HG02973 (cell line): ENCODE measurements around the gene APBB2.
"Not testable (repeated sequence)": the region's sequence is repeated elsewhere in the genome, so short reads cannot be mapped to it uniquely, and the experiment has no call there.

ENCODE experiments used
- ATAC-seq: cut with Tn5 transposase; IDR thresholded peaks from one replicate; pipeline ENCODE4 v1.9.1; 2021; ENCODE audit warnings: moderate library complexity; ENCODE audit not compliant: unreplicated experiment

The APBB2 gene

DNA sequence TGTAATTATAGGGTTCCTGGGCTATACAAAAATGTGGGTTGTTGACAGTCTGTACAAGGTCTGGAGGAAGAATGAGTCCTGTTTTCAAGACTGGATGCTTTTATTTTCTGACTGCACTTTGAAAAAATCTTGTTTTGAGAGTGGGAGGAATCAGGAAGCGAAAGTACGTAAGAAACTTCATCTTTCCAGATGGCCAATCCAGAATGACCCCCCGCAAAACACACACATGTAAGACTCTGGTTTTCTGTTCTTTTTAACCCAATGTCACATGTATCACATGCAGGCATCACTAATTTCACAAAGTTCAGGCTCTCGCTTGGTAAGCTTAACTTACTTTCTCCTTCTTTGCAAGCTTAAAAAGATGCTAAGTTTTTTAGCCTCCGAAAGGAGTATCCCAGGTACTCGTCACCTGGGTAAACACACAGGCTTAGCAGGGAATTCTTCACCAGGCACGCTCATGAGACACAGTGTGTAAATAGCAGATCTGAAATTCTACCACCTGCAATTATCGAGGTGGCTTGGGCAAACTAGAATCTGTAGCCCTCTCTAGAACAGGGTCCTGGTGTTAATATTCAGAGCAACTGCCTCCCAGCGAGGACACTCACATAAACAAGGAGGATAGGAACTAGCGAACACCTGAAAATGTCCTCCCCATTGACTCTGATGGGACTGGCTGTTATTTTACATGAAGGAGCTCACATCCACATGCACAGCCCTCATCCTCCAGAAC, 373.9 kb downstream of the APBB2 start:
- peak; percentile 46 for ATAC-seq

DNA sequence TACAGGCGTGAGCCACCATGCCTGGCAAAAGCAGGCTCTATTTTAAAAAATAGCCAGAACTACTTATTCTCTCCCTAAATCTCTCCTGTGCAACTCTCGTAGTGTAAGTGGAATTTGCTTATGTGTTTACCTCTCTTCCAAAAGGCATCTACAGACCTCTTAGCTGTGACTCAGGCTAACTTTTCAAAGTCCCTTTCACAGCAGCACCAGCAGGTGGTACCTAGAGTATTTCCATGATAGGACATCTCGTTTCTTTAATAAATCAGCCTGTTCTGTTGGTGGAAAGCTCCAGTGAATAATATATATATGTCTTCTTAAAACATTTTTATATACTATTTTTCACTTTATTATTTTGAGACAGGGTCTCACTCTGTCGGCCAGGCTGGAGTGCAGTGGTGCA, 375.6 kb downstream of the APBB2 start:
- ATAC-seq = no peak

DNA sequence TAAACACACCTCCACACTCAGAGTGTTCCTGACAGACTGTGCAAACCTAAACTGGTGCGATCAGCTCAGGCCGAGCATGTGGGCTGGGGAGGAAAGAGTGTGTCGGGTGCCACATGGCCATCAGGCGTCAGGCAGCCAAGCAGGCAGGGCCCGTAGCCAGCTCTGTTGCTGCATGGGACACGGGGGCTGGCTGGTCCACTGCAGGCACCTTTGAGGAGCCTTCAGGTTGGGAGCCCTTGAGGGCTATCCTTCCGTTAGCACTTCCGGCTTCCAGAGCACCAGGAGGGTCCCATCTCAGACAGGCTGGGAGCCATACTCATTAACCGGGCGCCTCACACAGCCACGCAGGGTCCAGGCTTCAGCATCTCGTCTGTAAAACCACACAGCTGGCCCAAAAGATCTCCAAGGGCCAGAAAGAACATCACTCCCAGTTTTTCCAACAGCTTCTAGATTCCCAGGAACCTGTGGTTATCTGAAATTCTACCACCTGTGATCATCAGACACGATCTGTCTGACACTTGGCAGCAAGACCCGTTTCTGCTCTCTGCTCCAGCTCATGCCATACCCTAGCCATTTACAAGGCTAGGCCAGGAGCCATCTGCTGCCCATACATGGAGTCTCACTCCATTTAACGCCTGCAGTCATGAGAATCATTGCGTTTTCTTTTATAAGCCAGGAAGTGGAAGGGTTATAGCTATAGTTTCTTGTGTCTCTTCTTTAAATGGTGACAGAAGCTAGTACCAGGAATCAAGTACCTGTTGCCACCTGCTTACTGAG, 377.1 kb downstream of the APBB2 start:
- no peak for ATAC-seq

DNA sequence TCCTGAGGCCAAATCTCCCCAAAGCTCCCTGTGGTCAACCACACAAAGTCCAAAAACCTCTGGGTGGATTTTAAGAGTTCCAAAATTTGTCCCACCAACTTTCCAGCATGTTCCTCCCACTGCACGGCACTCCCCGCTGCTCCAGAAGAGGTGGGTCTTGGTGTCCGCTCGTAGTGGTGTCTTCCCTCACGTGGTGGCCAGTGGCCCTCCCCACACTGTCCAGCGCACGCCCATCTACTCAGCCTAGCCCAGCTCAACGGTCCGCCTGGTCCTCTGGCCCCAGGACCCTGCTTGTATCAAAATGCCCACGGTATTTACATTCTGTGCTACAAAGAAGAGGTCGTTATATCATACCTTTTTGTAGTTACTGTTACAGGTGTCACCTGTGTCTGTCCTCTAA, 381.1 kb downstream of the APBB2 start:
- ATAC-seq = no peak

DNA sequence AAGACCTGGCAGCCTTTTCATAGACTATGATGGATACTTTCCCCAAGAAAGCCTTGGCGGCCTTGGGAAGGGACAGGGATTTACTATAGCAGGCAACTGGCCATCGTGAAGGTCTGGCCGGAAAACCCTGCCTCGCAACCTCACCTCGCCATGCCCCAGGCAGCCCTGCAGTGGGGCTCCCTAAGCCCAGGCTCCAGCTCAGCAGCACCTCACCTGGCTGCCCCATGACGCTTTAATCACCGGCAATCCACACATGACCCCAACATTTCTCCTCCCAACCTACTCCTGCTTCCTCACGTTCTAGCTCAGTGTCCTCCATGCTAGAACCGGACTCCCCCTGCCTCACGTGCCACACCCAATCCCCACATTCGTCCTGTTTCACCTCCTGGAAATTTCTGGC, 382.2 kb downstream of the APBB2 start:
- ATAC-seq = no peak

DNA sequence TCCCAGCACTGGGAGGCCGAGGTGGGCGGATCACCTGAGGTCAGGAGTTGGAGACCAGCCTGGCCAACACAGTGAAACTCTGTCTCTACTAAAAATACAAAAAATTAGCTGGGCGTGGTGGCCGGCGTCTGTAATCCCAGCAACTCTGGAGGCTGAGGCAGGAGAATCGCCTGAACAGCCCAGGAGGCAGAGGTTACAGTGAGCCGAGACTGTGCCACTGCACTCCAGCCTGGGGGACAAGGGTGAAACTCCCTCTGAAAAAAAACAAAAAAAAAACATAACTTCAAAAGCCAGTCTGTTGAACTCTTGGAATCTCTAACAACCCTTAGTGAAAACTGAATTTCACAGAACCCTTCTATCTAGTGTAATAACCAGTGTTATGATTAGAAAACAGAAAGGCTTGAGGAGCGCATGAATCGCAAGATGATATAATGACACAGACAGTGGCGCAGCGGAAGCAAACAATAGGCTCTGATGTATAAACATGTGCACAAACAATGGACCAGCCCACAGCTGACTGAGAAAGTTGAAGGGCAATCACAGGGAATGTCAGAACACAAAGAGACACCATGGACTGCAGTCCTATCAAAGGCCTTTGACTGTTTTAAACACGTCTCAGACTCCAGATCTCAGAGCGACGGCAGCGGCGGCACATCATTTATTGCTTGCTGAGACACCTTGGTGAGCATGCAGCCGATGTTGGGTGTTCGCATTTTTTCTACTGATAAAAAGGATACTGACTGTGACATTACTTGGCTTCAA, 383.0 kb downstream of the APBB2 start:
- no peak for ATAC-seq

DNA sequence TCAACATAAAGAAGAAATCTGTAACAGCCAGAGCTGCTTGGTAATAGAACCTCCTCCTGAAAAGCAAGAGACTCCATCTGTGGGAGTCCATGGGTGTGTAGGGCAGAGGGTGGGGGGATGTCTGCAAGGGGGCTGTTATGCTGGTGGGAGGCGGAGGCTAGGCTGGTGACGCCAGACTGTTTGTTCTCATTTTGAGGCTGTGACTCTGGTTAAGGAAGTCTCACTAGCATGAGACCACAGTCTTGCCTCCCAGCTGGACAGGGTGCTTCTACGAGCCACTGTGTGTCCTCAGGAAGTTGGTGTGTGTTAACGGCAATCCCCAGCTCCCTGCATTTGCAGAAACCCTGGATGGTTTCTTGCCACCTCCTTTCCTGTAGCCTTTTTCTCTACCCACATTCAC, 384.8 kb downstream of the APBB2 start:
- no peak for ATAC-seq

DNA sequence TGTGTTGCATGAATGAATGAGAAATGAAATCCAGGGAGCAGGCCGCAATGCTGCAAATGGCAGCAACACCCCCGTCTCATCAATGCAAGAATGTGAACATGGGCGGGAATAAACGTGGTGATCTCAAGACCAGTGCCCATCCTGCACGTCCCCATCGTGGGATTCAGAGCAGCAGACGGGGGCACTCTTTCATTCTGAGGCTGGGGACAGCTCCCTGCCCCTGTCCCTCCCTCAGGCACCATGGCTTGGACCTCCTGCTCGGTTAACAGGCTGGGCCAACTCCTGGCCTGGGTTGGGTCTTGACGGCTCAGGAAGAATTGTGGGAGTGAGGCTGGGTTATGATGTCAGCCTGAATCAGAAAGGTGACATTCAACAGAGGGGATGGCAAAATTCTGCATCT, 385.7 kb downstream of the APBB2 start:
- ATAC-seq = no peak

DNA sequence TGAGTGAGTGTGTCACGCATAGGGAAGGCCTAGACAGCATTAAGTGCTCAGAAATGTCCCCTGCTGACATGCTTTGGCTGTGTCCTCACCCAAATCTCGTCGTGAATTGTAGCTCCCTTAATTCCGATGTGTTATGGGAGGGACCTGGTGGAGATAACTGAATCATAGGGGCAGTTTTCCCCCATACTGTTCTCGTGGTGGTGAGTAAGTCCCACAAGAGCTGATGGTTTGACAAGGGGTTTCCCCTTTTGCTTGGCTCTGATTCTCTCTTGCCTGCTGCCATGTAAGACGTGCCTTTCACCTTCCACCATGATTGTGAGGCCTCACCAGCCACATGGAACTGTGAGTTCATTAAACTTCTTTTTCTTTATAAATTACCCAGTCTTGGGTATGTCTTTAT, 386.6 kb downstream of the APBB2 start:
- ATAC-seq = no peak

DNA sequence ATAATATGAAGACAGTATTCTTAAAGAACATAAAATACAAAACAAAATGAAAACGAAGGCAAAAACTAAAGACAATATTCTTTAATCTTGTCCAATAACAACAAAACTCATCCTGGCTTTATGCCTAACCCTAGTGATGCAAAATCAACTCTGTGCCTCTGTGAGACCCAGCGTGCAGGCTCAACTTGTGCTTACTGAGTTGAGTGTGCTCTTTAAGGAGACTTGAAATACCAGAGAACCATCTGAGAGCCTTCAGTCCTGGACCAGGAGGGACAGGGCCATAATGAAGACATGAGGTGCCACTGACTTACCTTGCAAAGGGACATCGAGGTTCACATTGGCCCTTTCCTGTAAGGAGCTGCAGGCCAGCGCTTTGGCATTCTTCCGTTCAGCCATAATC, 387.5 kb downstream of the APBB2 start:
- ATAC-seq = no peak

DNA sequence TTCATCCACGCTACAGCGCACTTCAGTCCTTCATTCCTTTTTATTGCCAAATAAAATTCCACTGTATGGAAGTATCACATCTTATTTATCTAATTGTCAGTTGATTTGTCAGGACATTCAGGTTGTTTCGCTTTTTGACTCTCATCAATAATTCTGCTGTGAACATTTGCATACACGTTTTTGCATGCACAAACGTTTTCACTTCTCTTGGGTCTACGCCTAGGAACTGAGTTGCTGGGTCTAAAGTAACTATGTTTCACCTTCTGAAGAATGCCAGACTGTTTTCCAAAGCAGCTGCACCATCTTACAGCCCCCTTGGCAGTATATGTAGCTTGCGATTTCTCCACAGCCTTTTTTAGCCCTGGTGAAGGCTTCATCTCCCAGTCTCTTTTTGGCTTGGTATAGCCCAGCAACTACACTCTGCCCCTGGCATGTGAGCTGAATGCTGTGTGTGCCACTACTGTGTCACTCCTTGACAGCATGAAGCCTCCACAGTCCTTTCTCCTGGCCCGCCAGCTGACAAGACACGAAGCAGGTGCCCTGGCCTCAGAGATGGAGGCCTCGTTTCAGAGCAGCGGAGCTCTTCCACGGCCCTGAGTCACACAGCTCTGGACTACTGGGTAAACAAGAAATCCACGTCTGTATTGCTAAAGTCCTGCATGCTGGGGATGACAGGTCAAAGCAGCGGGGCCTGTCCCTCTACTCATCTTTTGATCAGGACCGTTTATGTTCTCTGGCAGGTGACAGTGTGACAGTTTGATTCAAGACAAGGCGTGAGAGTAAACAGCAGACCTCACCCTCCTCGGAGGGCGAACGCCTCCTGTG, 389.1 kb downstream of the APBB2 start:
- no peak for ATAC-seq

DNA sequence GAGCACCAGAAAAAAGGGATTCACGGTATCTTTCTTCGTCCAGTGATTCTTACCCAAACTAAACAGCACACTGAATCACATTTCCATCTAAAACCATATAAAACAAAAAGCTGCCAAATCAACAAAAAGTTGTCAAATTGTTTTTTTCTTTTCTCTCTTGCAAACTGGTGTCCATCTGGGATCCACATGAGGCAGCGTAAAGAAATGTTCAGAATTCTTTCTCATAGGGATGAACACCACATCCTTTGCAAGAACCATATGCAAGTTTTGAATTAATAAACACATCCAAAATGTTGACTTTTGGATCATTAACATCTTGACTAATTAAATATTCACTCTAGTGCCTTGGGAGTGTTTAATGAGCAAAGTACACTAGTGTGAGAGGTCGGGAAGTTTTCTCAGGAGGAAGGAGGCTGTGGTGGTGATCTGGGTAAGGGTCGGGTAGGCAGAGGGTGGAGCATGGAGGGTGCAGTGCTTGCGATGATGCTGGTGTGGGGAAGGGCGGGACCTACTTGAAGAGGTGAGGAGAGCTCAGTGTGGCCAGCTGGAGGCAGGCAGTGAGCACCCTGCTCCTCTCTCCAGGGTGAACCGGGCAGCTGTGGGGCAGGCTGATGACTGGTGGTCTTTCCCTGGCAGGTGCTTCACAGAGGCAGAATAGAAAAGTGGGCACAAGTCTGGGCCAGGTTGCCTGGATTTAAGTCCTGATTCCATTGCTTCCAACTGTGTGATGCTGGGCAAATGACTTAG, 391.7 kb downstream of the APBB2 start:
- no peak for ATAC-seq

DNA sequence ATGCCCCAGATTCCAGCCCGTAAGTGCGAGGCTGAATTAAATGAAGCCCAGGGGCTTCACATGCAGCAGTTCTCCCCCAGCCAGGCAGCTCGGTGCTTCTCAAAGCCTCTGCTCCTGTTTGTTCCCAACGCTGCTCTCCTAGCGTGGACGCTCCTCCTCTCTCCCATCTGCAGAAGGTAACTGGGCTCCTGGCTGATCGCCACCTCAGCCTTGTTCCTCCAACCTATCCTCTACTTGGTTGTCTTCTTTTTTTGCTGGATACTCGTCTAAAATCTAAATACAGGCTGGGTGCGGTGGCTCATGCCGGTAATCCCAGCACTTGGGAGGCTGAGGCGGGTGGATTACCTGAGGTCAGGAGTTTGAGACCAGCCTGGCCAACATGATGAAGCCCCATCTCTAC, 394.2 kb downstream of the APBB2 start:
- no peak for ATAC-seq

DNA sequence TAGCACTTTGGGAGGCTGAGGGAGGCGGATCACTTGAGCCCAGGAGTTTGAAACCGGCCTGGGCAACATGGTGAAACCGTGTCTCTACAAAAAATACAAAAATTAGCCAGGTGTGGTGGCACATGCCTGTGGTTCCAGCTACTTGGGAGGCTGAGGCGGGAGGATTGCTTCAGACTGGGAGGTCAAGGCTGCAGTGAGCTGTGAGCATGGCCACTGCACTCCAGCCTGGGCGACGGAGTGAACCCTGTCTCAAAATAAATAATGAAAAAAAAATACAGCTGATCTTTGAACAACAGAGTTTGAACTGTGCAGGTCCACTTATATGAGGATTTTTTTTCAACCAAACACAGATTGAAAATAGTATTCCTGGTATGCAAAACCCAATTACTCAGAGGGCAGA, 397.2 kb downstream of the APBB2 start:
- not testable (repeated sequence) for ATAC-seq

DNA sequence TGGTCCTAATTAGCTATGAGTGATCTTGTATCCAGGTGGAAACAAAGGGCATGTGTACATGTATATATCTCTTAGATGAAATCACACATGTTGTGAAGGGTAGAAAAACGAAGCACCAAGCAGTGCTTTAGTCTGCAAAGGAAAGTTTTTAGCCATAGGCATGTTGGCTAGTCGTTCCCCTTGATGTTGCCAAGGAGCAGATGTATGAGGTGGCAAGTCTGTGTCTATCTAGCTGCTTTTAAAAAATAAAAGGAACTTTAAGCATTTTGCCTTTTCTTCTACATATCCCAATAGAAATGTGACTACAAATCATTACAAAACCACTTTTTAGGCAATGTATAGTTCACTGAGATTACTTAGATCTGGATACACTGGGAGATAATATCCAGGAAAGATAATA, 401.5 kb downstream of the APBB2 start:
- no peak for ATAC-seq

DNA sequence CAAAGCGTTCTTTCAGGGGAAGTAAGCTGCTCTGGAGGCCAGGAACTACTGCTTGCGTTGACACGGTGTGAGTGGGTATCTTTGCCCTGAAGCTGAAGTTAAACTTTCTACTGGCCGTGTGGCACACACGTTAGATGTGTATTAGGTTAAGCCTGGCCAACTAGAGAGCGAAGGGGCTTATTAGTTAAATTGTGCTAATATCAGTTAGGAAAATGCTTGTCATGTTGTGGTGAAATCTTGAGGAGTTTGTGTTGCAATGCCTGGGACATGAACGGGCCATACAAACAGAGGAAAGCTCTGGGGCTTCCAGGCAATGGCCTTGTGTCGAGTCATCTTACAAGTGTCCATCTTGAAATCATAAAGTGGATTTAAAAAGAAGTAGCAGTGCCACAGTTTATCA, 402.0 kb downstream of the APBB2 start:
- no peak for ATAC-seq

DNA sequence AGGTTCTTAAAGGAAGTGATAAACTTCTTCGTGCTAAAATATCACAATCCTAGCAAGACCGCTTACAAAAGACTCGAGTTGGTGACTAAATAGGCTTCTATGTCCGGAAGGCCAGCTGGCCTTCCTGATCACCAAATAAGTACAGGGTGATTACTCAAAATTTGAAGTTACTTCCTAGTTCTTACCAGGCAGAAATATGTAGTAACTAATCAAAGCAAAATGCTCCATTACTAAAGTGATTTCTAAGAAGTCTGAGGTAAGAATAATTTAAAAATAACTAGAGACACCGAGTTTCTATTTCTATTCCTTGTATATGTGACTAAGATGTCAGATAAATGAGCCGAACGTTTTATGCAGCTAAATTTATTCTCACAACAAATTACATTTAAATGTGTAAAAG, 402.4 kb downstream of the APBB2 start:
- ATAC-seq = no peak

DNA sequence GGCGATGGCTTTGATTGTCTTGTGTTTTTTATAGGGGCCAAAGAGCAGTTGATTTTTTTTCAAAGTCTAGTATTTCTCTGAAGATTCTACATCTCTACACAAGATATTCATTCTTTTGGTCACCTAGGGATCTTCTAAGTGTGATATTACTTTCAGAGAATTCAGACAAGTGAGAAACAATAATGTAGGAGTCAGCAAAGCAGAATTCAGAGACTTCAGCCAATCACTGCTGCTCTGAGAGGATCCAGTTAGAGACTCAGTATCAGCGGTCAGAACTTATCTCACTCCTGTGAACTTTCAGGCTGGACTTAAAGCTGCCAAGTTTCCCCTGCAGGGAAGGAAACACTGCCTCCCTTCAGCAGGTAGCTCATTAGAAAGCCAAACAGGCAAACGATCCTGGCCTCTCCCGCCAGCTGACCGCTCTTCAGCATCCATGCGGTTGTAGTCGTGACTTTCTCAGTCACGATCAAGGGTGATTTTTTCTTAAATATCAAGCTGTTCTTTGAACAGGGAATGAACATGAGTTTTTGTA, 405.4 kb downstream of the APBB2 start:
- ATAC-seq = no peak

DNA sequence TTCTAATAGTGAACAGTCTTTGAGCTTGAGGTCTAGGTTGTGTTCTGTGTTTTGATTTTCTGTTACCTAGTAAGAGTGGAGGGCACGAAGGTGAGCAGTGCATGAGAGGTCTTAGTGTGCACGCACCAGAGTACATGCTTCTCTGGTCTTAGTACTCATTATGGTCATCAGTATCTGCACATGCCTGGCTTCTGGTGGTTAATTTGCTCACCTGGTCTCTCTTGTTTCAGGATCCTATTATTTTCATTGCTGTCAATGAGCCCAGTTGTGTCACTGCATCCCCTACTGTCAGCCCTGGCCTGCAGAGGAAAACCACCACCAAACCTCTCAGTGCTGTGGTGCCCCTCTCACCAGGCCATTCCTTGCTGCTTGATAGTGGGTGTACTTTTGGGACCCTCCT, 409.7 kb downstream of the APBB2 start:
- no peak for ATAC-seq

DNA sequence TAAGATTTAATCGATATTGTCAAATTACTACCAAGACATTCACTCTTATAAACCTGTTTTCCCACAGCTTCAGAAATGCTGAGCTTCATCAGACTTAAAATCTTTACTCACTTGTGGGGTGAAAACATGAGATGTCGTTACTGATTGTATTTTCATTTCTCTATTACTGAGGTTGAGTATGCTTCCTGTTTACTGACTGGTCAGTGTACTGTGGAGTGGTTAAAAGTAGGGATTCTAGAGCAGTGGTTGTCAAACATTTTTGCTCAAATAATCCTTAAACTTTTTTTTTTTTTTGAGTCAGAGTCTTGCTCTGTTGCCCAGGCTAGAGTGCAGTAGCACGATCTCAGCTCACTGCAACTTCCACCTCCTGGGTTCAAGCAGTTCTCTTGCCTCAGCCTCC, 414.3 kb downstream of the APBB2 start:
- ATAC-seq = peak; percentile 73
